PC-3 (cell line): ENCODE results near the gene BCL2L12. TPM values are rescaled to one million over a fixed set of nuclear protein-coding genes. Genes with fewer than 3 reads are reported as not detected.

Experiments used
- ATAC-seq: fragments of 200-7000 bp; cut with Tn5 transposase; 2 replicates; pipeline ENCODE4 v1.9.1; 2020; ENCODE audit warnings: mild to moderate bottlenecking, moderate library complexity
- BruUV-seq: library from RNA; stranded (reverse); fragments of 400-500 nt; replicated peaks from 2 replicates; lab custom pipeline; 2021; lab: Mats Ljungman, UMichigan
- CTCF ChIA-PET: fragments of 300-600 bp; sonication (Branson Sonifier 250); formaldehyde crosslinking; loops from one replicate; lab custom pipeline; 2022; ENCODE audit warnings: antibody characterized with exemption; lab: Charles Lee
- POLR2A ChIA-PET: fragments of 300-600 bp; sonication (Branson Sonifier 250); formaldehyde crosslinking; loops from one replicate; lab custom pipeline; 2022; ENCODE audit warnings: antibody characterized with exemption; ENCODE audit not compliant: unreplicated experiment; lab: Charles Lee
- DNase-seq: peaks from one replicate; pipeline ENCODE4 v3.0.0-alpha.2; 2015
- H2AFZ ChIP-seq: fragments of 300-600 bp; sonication (generic); 2 replicates; pipeline ENCODE4 v1.6.0; 2016; ENCODE audit warnings: antibody characterized with exemption, low read length
- H3F3A ChIP-seq: fragments of 300-600 bp; sonication (generic); one replicate; pipeline ENCODE4 v1.6.0; 2017; ENCODE audit warnings: antibody characterized with exemption, low read length, control low read depth, mild to moderate bottlenecking; ENCODE audit not compliant: unreplicated experiment
- H3K27ac ChIP-seq: fragments of 300-600 bp; sonication (generic); 2 replicates; pipeline ENCODE4 v1.5.1; 2016; ENCODE audit warnings: mild to moderate bottlenecking, low read length
- H3K27me3 ChIP-seq: fragments of 300-600 bp; sonication (generic); 2 replicates; pipeline ENCODE4 v1.6.1; 2016; ENCODE audit warnings: low read length, mixed read lengths
- H3K36me3 ChIP-seq: fragments of 300-600 bp; sonication (generic); 2 replicates; pipeline ENCODE4 v1.6.1; 2016; ENCODE audit warnings: low read depth, mixed run types, low read length, mixed read lengths
- H3K4me1 ChIP-seq: fragments of 300-600 bp; sonication (generic); 2 replicates; pipeline ENCODE4 v1.5.1; 2016; ENCODE audit warnings: low read length; ENCODE audit not compliant: insufficient read depth
- H3K4me2 ChIP-seq: fragments of 300-600 bp; sonication (generic); 2 replicates; pipeline ENCODE4 v1.6.0; 2016; ENCODE audit warnings: low read length
- H3K4me3 ChIP-seq: fragments of 300-600 bp; sonication (generic); 2 replicates; pipeline ENCODE4 v1.5.1; 2016; ENCODE audit warnings: mild to moderate bottlenecking, low read length, mixed read lengths
- H3K79me2 ChIP-seq: fragments of 300-600 bp; sonication (generic); 2 replicates; pipeline ENCODE4 v1.6.1; 2017; ENCODE audit warnings: low read length, mixed read lengths
- H3K9ac ChIP-seq: fragments of 300-600 bp; sonication (generic); 2 replicates; pipeline ENCODE4 v1.6.0; 2016; ENCODE audit warnings: mild to moderate bottlenecking, low read length
- H3K9me2 ChIP-seq: fragments of 300-600 bp; sonication (generic); replicated peaks from 2 replicates; pipeline ENCODE4 v1.6.1; 2016; ENCODE audit warnings: mixed run types, low read length, mixed read lengths
- H3K9me3 ChIP-seq: fragments of 300-600 bp; sonication (generic); 2 replicates; pipeline ENCODE4 v1.6.1; 2016; ENCODE audit warnings: low read length, mixed read lengths
- H4K20me1 ChIP-seq: fragments of 300-600 bp; sonication (generic); 2 replicates; pipeline ENCODE4 v1.6.1; 2016; ENCODE audit warnings: low read length, mixed read lengths
- CTCF ChIP-seq: fragments of 300-600 bp; sonication (generic); conservative IDR thresholded peaks from 2 replicates; pipeline ENCODE4 v1.5.1; 2017; ENCODE audit warnings: antibody characterized with exemption, low read depth, mild to moderate bottlenecking, low read length
- EZH2 ChIP-seq: fragments of 300-600 bp; sonication (generic); IDR thresholded peaks from one replicate; pipeline ENCODE4 v1.6.1; 2017; ENCODE audit warnings: antibody characterized with exemption, mild to moderate bottlenecking, low read length; ENCODE audit not compliant: unreplicated experiment
- EZH2phosphoT487 ChIP-seq: fragments of 300-600 bp; sonication (generic); IDR thresholded peaks from 2 replicates; pipeline ENCODE4 v1.6.1; 2018; ENCODE audit warnings: mild to moderate bottlenecking, antibody characterized with exemption, low read length, borderline replicate concordance
- intact Hi-C: fragments of 100-400 bp; cut with micrococcal nuclease; formaldehyde crosslinking; loops from 2 replicates; pipeline ENCODE4 v1.9.0; 2023
- total RNA-seq: library from RNA; depleted of rRNA; stranded (reverse); fragments of >200 nt; gene quantifications from 2 replicates; pipeline ENCODE4 v1.2.3, GENCODE V29; 2014

BCL2L12 gene
- total RNA-seq, 1 experiment from 2014 or later, result 104 TPM

- Histone ChIP-seq H3K79me2 (peaks cover 29% of the 10 kb centered on the region), H3K4me1 (no peaks in the 10 kb centered on the region), H4K20me1 (0 out of 2 replicates have a peak, but pooled peaks cover 3% of the 10 kb centered on the region), H3K4me2 (no peak overlapping the region), H3K27ac (no peak overlapping the region), H3K36me3 (peaks cover 50% of the 10 kb centered on the region), H3K9ac (no peak overlapping the region), H3F3A (no peaks in the 10 kb centered on the region), H3K4me3 (no peak overlapping the region), H3K9me3 (no peaks in the 10 kb centered on the region), H2AFZ (no peak overlapping the region), H3K9me2 (no peaks in the 10 kb centered on the region), H3K27me3 (no peaks in the 10 kb centered on the region)
- intact Hi-C loops, result no loop called here
- TF ChIP-seq CTCF (no peak), EZH2 (no peak), EZH2phosphoT487 (no peak)
- ChIA-PET POLR2A (no interaction called here), CTCF (no interaction called here)
- ATAC-seq (no peak), DNase-seq (no peak)
- BruUV-seq, result no TSS peak
These were observed 13.7 kb upstream of the BCL2L12 start for GRCh38 chr19:49651820-49652550.

- CTCF ChIA-PET, result no interaction called here
- Histone ChIP-seq H3K9me2 (no peaks in the 10 kb centered on the region), H3K27me3 (no peaks in the 10 kb centered on the region), H3K4me1 (no peaks in the 10 kb centered on the region), H2AFZ (no peak overlapping the region), H3K4me2 (no peak overlapping the region), H3K36me3 (peaks cover 50% of the 10 kb centered on the region), H4K20me1 (0 out of 2 replicates have a peak, but pooled peaks cover 3% of the 10 kb centered on the region), H3K79me2 (peaks cover 21% of the 10 kb centered on the region), H3K9me3 (no peaks in the 10 kb centered on the region), H3K4me3 (no peak overlapping the region), H3K27ac (no peak overlapping the region), H3K9ac (no peak overlapping the region), H3F3A (no peaks in the 10 kb centered on the region)
- POLR2A ChIA-PET, result no interaction called here
- ATAC-seq (no peak), DNase-seq (no peak)
- no peak for TF ChIP-seq EZH2
- TF ChIP-seq CTCF, result no peak
- no peak for TF ChIP-seq EZH2phosphoT487
- TSS peak; percentile 50 for BruUV-seq
- intact Hi-C loops, result no loop called here
These were observed 12.9 kb upstream of the BCL2L12 start for GRCh38 chr19:49652551-49653465.
